GM21526 (cell line): ENCODE data around the gene PDE3B.
"Not testable (repeated sequence)": the region's sequence is repeated elsewhere in the genome, so short reads cannot be mapped to it uniquely, and the experiment has no call there.

Experiments used
- ATAC-seq: cut with Tn5 transposase; IDR thresholded peaks from one replicate; pipeline ENCODE4 v1.9.1; 2021; ENCODE audit warnings: moderate library complexity; ENCODE audit not compliant: unreplicated experiment, low FRiP score

Gene PDE3B

GRCh38 chr11:14643697-14644225 lies at the start of gene PDE3B:
PDE3B (plus strand) TSS chr11:14643804; CDS start chr11:14644076, 272 bp downstream.
- peak; percentile 83 for ATAC-seq

DNA sequence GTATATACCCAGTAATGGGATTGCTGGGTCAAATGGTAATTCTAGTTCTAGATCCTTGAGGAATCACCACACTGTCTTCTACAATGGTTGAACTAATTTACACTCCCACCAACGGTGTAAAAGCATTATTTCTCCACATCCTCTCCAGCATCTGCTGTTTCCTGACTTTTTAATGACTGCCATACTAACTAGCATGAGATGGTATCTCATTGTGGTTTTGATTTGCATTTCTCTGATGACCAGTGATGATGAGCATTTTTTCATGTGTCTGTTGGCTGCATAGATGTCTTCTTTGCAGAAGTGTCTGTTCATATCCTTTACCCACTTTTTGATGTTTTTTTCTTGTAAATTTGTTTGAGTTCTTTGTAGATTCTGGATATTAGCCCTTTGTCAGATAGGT lies 48.3 kb upstream of the PDE3B start:
- not testable (repeated sequence) for ATAC-seq

- ATAC-seq, result no peak
Measured at GRCh38 chr11:14607713-14608112, 35.9 kb upstream of the PDE3B start.

- ATAC-seq, result no peak
Measured at GRCh38 chr11:14609902-14610301, 33.7 kb upstream of the PDE3B start.

- no peak for ATAC-seq
Measured at GRCh38 chr11:14611939-14612338, 31.7 kb upstream of the PDE3B start.

- ATAC-seq, result no peak
Measured at GRCh38 chr11:14612694-14613093, 30.9 kb upstream of the PDE3B start.

- no peak for ATAC-seq
Measured at GRCh38 chr11:14614091-14614622, 29.4 kb upstream of the PDE3B start.

- ATAC-seq, result no peak
Measured at GRCh38 chr11:14617241-14618027, 26.2 kb upstream of the PDE3B start.

DNA sequence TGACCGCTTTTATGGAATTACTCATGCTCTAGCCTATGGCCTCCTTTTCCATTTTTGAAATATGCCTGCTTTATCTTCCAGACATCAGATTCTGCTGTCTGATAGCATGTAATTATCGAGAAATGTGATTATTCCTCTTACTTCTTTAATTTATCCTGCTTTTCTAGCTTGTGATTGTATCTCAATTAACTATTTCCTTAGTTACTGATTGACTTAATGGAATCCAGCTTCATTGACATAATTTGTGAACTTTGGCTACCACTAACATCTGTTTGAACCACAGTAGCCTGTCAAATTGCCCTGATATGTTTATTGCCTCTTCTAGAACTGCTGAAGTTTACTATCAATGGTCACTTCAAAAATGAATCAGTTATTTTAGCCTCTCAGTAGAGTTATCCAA lies 25.5 kb upstream of the PDE3B start:
- no peak for ATAC-seq

GRCh38 chr11:14619603-14620531 lies 23.7 kb upstream of the PDE3B start:
- ATAC-seq, result no peak

GRCh38 chr11:14622223-14622954 lies 21.2 kb upstream of the PDE3B start:
- no peak for ATAC-seq

- no peak for ATAC-seq
Measured at GRCh38 chr11:14623036-14623435, 20.6 kb upstream of the PDE3B start.

GRCh38 chr11:14625586-14626205 lies 17.9 kb upstream of the PDE3B start:
- ATAC-seq, result no peak

- no peak for ATAC-seq
Measured at GRCh38 chr11:14626650-14627049, 17.0 kb upstream of the PDE3B start.

GRCh38 chr11:14633506-14634224 lies 9.9 kb upstream of the PDE3B start:
- not testable (repeated sequence) for ATAC-seq

GRCh38 chr11:14634813-14635212 lies 8.8 kb upstream of the PDE3B start:
- ATAC-seq, result no peak

DNA sequence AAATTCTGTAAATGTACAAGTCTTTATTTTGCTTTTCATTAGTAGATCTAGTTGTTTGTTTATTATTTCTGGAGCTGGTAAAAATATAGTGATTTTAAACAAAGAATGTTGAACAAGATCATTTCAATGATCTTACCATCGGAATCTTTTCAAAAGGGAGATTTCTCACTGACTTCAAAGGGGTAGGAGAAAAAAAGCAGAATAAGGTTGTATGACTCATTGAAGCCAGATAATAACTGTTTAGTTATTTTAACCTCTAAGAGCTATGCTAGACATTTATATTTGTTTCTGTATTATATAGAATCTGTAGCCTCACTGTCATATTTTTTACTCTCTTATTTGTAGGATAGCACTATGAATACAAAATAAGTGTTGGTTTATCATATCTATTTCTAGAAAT lies 8.1 kb upstream of the PDE3B start:
- no peak for ATAC-seq

DNA sequence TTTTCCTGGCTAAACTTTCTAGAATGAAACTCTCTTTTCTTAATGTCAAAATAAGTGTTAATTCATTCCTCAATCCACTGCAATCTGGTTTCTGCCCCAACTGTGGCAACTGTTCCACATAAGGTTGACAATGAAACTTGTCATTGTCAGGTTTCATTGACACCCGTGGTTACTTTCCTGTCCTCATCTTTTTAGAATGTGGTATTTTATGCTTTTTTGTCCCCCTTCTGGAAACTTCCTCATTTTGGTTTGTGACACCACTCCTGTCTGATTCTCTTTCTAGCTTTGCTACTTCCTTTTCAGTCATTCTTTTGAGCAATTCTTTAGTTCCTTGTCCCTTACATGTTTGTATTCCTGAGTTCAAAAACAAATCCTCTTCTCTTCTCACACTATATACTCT lies 7.5 kb upstream of the PDE3B start:
- ATAC-seq, result peak; percentile 61

DNA sequence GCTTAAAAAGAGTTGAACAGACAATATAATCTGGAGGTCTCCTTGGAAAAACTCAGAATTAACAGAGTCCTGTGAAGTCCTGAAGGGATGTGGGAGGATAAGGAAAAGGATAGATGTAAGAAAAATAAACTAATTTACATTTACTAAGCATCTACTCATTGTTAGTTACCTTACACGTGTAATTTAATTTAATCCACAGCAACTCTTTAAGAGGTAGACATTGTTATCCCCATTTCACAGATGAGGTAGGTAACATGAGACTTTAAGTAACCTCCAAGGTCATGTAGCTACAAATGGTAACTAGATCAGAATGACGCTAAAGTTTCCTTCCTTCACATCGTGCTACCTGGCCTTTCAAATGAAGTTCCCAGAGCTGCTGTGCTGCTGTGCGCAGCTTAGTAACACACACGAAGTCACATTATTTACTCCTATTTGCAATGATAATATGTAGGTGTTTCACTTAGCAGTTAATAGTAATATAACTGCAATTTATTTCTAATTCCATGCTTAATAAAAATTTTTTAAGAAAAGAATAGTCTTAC lies 5.7 kb upstream of the PDE3B start:
- no peak for ATAC-seq
